ENCODE data around the gene RGMA. TPM values are rescaled to one million over a fixed set of nuclear protein-coding genes. Genes with fewer than 3 reads are reported as not detected.

The RGMA gene
- total RNA-seq, 1 donor from 2014 or later: 37.0 TPM

- no peaks in the 10 kb centered on the region for H3K9me3 Mint-ChIP-seq
- peak overlapping the region; percentile 9 for H3K27ac Mint-ChIP-seq
- no peak for TF ChIP-seq CTCF (conservative IDR thresholded peaks at IDR 0.05)
- DNase-seq (ENCODE audit: extremely low spot score, unreplicated experiment): no peak
- peaks cover 68% of the 10 kb centered on the region for H3K36me3 Mint-ChIP-seq
- no peak overlapping the region for H3K4me3 Mint-ChIP-seq
- H3K27me3 Mint-ChIP-seq: no peaks in the 10 kb centered on the region
- no peaks in the 10 kb centered on the region for H3K4me1 Mint-ChIP-seq (ENCODE audit: unreplicated experiment)
Observed at GRCh38 chr15:93005133-93005532, 83.9 kb downstream of the RGMA start.

GRCh38 chr15:93001881-93002280 lies 87.1 kb downstream of the RGMA start:
- H3K27me3 Mint-ChIP-seq: no peaks in the 10 kb centered on the region
- peaks cover 72% of the 10 kb centered on the region for H3K36me3 Mint-ChIP-seq
- peak; percentile 57 for TF ChIP-seq CTCF (conservative IDR thresholded peaks at IDR 0.05)
- no peaks in the 10 kb centered on the region for H3K9me3 Mint-ChIP-seq
- no peaks in the 10 kb centered on the region for H3K4me1 Mint-ChIP-seq (ENCODE audit: unreplicated experiment)
- DNase-seq (ENCODE audit: extremely low spot score, unreplicated experiment): no peak
- no peak overlapping the region for H3K4me3 Mint-ChIP-seq
- H3K27ac Mint-ChIP-seq: no peak overlapping the region

GRCh38 chr15:93001156-93001555 lies 87.9 kb downstream of the RGMA start:
- no peak for DNase-seq (ENCODE audit: extremely low spot score, unreplicated experiment)

GRCh38 chr15:92997821-92998220 lies 91.2 kb downstream of the RGMA start:
- Mint-ChIP-seq H3K4me3 (no peak overlapping the region), H3K36me3 (peaks cover 67% of the 10 kb centered on the region), H3K4me1 (ENCODE audit: unreplicated experiment) (no peaks in the 10 kb centered on the region), H3K27me3 (no peaks in the 10 kb centered on the region), H3K9me3 (no peaks in the 10 kb centered on the region), H3K27ac (no peak overlapping the region)
- DNase-seq (ENCODE audit: extremely low spot score, unreplicated experiment): no peak
- no peak for TF ChIP-seq CTCF (conservative IDR thresholded peaks at IDR 0.05)

More at GRCh38 chr15:93001156-93001555, 87.9 kb downstream of the RGMA start:
- H3K27me3 Mint-ChIP-seq: no peaks in the 10 kb centered on the region
- no peak for TF ChIP-seq CTCF (conservative IDR thresholded peaks at IDR 0.05)
- no peak overlapping the region for H3K27ac Mint-ChIP-seq
- H3K4me1 Mint-ChIP-seq (ENCODE audit: unreplicated experiment): no peaks in the 10 kb centered on the region
- no peaks in the 10 kb centered on the region for H3K9me3 Mint-ChIP-seq
- peaks cover 72% of the 10 kb centered on the region for H3K36me3 Mint-ChIP-seq
- H3K4me3 Mint-ChIP-seq: no peak overlapping the region

GRCh38 chr15:92992720-92993119 lies 96.3 kb downstream of the RGMA start:
- no peaks in the 10 kb centered on the region for H3K27me3 Mint-ChIP-seq
- H3K4me3 Mint-ChIP-seq: no peak overlapping the region
- no peaks in the 10 kb centered on the region for H3K9me3 Mint-ChIP-seq
- DNase-seq (ENCODE audit: extremely low spot score, unreplicated experiment): no peak
- H3K27ac Mint-ChIP-seq: peak overlapping the region; percentile 1
- H3K36me3 Mint-ChIP-seq: peaks cover 57% of the 10 kb centered on the region
- no peaks in the 10 kb centered on the region for H3K4me1 Mint-ChIP-seq (ENCODE audit: unreplicated experiment)
- TF ChIP-seq CTCF (conservative IDR thresholded peaks at IDR 0.05): no peak

GRCh38 chr15:92990031-92990430 lies 99.0 kb downstream of the RGMA start:
- Mint-ChIP-seq H3K4me1 (ENCODE audit: unreplicated experiment) (no peaks in the 10 kb centered on the region), H3K27me3 (no peaks in the 10 kb centered on the region), H3K9me3 (no peaks in the 10 kb centered on the region), H3K36me3 (peaks cover 48% of the 10 kb centered on the region), H3K27ac (no peak overlapping the region), H3K4me3 (no peak overlapping the region)
- DNase-seq (ENCODE audit: extremely low spot score, unreplicated experiment): no peak
- no peak for TF ChIP-seq CTCF (conservative IDR thresholded peaks at IDR 0.05)

Data from type B pancreatic cell (in vitro differentiated cells).